ENCODE data around the gene CXCL11. TPM values are rescaled to one million over a fixed set of nuclear protein-coding genes. Genes with fewer than 3 reads are reported as not detected.
"Not testable (repeated sequence)": the region's sequence is repeated elsewhere in the genome, so short reads cannot be mapped to it uniquely, and the experiment has no call there.

Gene CXCL11
- total RNA-seq, 1 experiment from 2014 or later, result not detected

DNA sequence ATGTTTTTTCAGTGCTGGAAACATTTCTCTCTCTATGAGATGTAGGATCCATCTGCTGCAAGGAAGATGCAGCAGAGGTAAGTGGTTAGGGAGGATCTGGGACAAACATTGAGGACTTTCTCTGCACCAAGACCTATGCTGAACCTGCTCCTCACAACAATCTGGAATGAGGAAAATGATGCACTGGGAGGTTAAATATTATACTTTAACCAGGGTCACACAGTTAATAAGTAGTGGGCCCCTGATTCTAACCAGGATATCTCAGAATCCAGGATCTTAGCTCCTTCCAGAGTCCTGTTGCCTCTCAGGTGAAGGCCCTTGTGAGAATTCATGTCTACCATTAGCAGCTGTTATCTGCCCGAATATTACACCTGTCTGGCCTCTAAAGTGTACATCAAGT lies 35.6 kb downstream of the CXCL11 start:
- H3K9me3 ChIP-seq (ENCODE audit: control insufficient read depth, low read depth, low read length), result no peaks in the 10 kb centered on the region
- no peak overlapping the region for H4K8ac ChIP-seq (replicated peaks; ENCODE audit: insufficient read length, low read depth, low read length)
- no peak overlapping the region for H3T11ph ChIP-seq (ENCODE audit: low read length)
- no peak overlapping the region for H3K23ac ChIP-seq (ENCODE audit: insufficient read length, low read depth, low read length)
- H2AK5ac ChIP-seq (ENCODE audit: insufficient read length, low read length), result no peak overlapping the region
- no peak overlapping the region for H4K5ac ChIP-seq (ENCODE audit: insufficient read length, low read depth, low read length)
- Mint-ChIP-seq H3K4me3 (no peak overlapping the region), H3K27me3 (ENCODE audit: low read depth) (no peaks in the 10 kb centered on the region), H3K9me3 (no peaks in the 10 kb centered on the region), H3K36me3 (ENCODE audit: insufficient read depth in 1 of 3, low read depth in 3 of 3) (no peaks in the 10 kb centered on the region), H3K27ac (no peak overlapping the region), H3K4me1 (no peaks in the 10 kb centered on the region)
- no peaks in the 10 kb centered on the region for H3K79me1 ChIP-seq (ENCODE audit: insufficient read depth, low read depth, low read length, poor library complexity, severe bottlenecking)
- no peak overlapping the region for H2BK15ac ChIP-seq (ENCODE audit: low read depth, low read length)
- H3K18ac ChIP-seq (ENCODE audit: insufficient read length, low read depth, low read length), result no peak overlapping the region
- no peak overlapping the region for H2AFZ ChIP-seq (ENCODE audit: low read length)
- no peak for TF ChIP-seq CTCF (conservative IDR thresholded peaks at IDR 0.05)
- no peak overlapping the region for H3K4ac ChIP-seq (ENCODE audit: low read depth, low read length)
- no peaks in the 10 kb centered on the region for H3K23me2 ChIP-seq (ENCODE audit: insufficient read length, low read depth, low read length, poor library complexity, severe bottlenecking)
- WGBS (ENCODE audit: extremely low coverage, insufficient read length, low lambda C conversion rate), result no CpG with 5 or more reads among the region's 1 CpG
- H2BK12ac ChIP-seq (ENCODE audit: insufficient read length, low read depth, low read length), result no peak overlapping the region
- H2BK5ac ChIP-seq (ENCODE audit: insufficient read length, low read length), result no peak overlapping the region
- H2BK20ac ChIP-seq (ENCODE audit: low read depth, low read length, poor library complexity, severe bottlenecking), result no peak overlapping the region
- no peak overlapping the region for H3K14ac ChIP-seq (ENCODE audit: insufficient read depth, low read length)
- H3K4me2 ChIP-seq (ENCODE audit: insufficient read depth, insufficient read length, low read length), result no peak overlapping the region
- no peak overlapping the region for H3K9ac ChIP-seq (ENCODE audit: extremely low read depth, insufficient read length, low read length)
- no peak overlapping the region for H4K91ac ChIP-seq (ENCODE audit: insufficient read length, low read depth, low read length)
- no peak overlapping the region for H2BK120ac ChIP-seq (ENCODE audit: low read depth, low read length, poor library complexity, severe bottlenecking)
- H3K4me1 ChIP-seq (ENCODE audit: insufficient read depth, low read length), result no peaks in the 10 kb centered on the region
- H3K27me3 ChIP-seq (ENCODE audit: insufficient read depth, low read length), result no peaks in the 10 kb centered on the region
- no peaks in the 10 kb centered on the region for H4K20me1 ChIP-seq (ENCODE audit: control insufficient read depth, insufficient read depth, insufficient read length)
- H3K27ac ChIP-seq (ENCODE audit: insufficient read length, low read depth, low read length), result no peak overlapping the region
- H3K56ac ChIP-seq (ENCODE audit: insufficient read length, low read depth, low read length), result no peak overlapping the region
- H3K79me2 ChIP-seq (ENCODE audit: insufficient read depth, low read length), result no peaks in the 10 kb centered on the region
- DNase-seq, result no peak

GRCh38 chr4:75998525-75999147 lies 37.2 kb downstream of the CXCL11 start:
- H2BK12ac ChIP-seq (ENCODE audit: insufficient read length, low read depth, low read length); H4K91ac ChIP-seq (ENCODE audit: insufficient read length, low read depth, low read length); H3K27ac Mint-ChIP-seq; H3K9ac ChIP-seq (ENCODE audit: extremely low read depth, insufficient read length, low read length); H2BK15ac ChIP-seq (ENCODE audit: low read depth, low read length); H3K79me1 ChIP-seq (ENCODE audit: insufficient read depth, low read depth, low read length, poor library complexity, severe bottlenecking); H3K4me1 ChIP-seq (ENCODE audit: insufficient read depth, low read length); H2AFZ ChIP-seq (ENCODE audit: low read length); H2BK120ac ChIP-seq (ENCODE audit: low read depth, low read length, poor library complexity, severe bottlenecking); H3K27me3 ChIP-seq (ENCODE audit: insufficient read depth, low read length); H2BK20ac ChIP-seq (ENCODE audit: low read depth, low read length, poor library complexity, severe bottlenecking); H2AK5ac ChIP-seq (ENCODE audit: insufficient read length, low read length); H3K23me2 ChIP-seq (ENCODE audit: insufficient read length, low read depth, low read length, poor library complexity, severe bottlenecking); H4K5ac ChIP-seq (ENCODE audit: insufficient read length, low read depth, low read length); H4K20me1 ChIP-seq (ENCODE audit: control insufficient read depth, insufficient read depth, insufficient read length); H3K4me2 ChIP-seq (ENCODE audit: insufficient read depth, insufficient read length, low read length); H3K79me2 ChIP-seq (ENCODE audit: insufficient read depth, low read length); DNase-seq; H3K9me3 ChIP-seq (ENCODE audit: control insufficient read depth, low read depth, low read length); H3K27ac ChIP-seq (ENCODE audit: insufficient read length, low read depth, low read length); H3K36me3 Mint-ChIP-seq (ENCODE audit: insufficient read depth in 1 of 3, low read depth in 3 of 3); H3K4me1 Mint-ChIP-seq; H2BK5ac ChIP-seq (ENCODE audit: insufficient read length, low read length); H3K23ac ChIP-seq (ENCODE audit: insufficient read length, low read depth, low read length); H3T11ph ChIP-seq (ENCODE audit: low read length); H3K4ac ChIP-seq (ENCODE audit: low read depth, low read length); H3K14ac ChIP-seq (ENCODE audit: insufficient read depth, low read length); H3K4me3 Mint-ChIP-seq; H3K9me3 Mint-ChIP-seq; H3K18ac ChIP-seq (ENCODE audit: insufficient read length, low read depth, low read length); H4K8ac ChIP-seq (replicated peaks; ENCODE audit: insufficient read length, low read depth, low read length); H3K56ac ChIP-seq (ENCODE audit: insufficient read length, low read depth, low read length): not testable (repeated sequence)
- H3K27me3 Mint-ChIP-seq (ENCODE audit: low read depth), result peaks cover 12% of the 10 kb centered on the region
- no CpG with 5 or more reads among the region's 2 CpGs for WGBS (ENCODE audit: extremely low coverage, insufficient read length, low lambda C conversion rate)
